ENCODE data around the gene SNRPD1. TPM values are rescaled to one million over a fixed set of nuclear protein-coding genes. Genes with fewer than 3 reads are reported as not detected.
"Not testable (repeated sequence)": the region's sequence is repeated elsewhere in the genome, so short reads cannot be mapped to it uniquely, and the experiment has no call there.

Gene SNRPD1
- 100 to 1,000 TPM; 116 to 205 (median 142) TPM for polyA plus RNA-seq (ENCODE audit: insufficient read length in 4 of 4)

GRCh38 chr18:21612125-21613039 is at the start of gene SNRPD1:
SNRPD1 (plus strand) TSS chr18:21612314; CDS start chr18:21612430, 116 bp downstream.
- DNase-seq (ENCODE audit: low read depth in 4 of 4, low spot score in 3 of 4) = peak; percentile 81 to 85 (median 83)

DNA sequence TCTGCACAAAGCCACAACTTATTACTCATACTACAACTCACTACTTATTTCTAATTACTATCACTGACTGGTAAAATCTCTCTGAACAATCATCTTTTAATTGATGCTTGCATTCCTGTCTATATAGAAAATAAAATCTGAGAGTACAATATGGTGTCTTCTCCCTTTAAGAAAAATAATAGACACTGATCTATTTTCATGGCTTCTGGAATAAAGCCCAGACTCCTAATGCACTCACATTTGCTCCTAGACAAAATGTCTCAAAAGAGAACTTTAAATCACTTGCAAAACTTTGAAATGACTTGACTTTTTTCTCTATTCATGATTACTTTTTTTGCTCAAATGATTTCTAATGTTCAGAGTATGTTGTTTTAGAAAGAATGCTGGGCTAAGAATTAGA is 40.3 kb upstream of the SNRPD1 start:
- DNase-seq (ENCODE audit: low read depth in 4 of 4, low spot score in 3 of 4) = no peak

DNA sequence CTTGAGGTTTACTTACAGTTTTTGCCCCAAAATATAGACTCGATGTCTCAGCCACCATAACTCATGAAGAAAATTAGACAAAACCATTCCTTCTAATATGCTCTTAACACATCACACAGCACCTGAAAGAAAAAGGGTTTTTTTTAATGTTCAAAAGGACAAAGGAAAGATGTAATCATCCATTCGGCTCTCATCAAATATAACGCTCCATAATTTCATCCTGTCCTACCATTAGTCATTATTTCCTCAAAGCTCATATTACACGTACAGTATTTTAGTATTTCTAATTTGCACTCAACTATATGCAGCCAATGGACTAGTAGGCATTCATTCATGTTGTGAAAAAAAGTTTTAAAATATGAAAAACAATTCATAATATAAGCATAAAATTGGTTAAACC is 36.5 kb upstream of the SNRPD1 start:
- no peak for DNase-seq (ENCODE audit: low read depth in 4 of 4, low spot score in 3 of 4)

DNA sequence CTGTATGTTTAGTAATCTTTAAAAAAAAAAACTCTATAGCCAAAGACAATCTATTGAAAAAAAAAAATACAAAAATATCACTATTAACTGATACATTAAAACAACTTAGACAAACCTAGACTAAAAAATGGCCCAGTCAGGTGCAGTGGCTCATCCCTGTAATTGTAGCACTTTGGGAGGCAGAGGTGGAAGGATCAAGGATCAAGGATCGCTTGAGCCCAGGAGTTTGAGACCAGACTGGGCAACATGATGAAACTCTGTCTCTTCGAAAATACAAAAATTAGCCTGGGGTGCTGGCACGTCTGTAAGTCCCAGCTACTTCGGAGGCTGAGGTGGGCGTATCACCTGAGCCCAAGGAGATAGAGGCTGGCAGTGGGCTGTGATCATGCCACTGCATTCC is 27.7 kb upstream of the SNRPD1 start:
- DNase-seq (ENCODE audit: low read depth in 4 of 4, low spot score in 3 of 4) = no peak

GRCh38 chr18:21592361-21592760 is 19.8 kb upstream of the SNRPD1 start:
- not testable (repeated sequence) for DNase-seq (ENCODE audit: low read depth in 4 of 4, low spot score in 3 of 4)

- DNase-seq (ENCODE audit: low read depth in 4 of 4, low spot score in 3 of 4) = no peak
Measured at GRCh38 chr18:21593540-21594257, 18.4 kb upstream of the SNRPD1 start.

- no peak for DNase-seq (ENCODE audit: low read depth in 4 of 4, low spot score in 3 of 4)
Measured at GRCh38 chr18:21597620-21598019, 14.5 kb upstream of the SNRPD1 start.

DNA sequence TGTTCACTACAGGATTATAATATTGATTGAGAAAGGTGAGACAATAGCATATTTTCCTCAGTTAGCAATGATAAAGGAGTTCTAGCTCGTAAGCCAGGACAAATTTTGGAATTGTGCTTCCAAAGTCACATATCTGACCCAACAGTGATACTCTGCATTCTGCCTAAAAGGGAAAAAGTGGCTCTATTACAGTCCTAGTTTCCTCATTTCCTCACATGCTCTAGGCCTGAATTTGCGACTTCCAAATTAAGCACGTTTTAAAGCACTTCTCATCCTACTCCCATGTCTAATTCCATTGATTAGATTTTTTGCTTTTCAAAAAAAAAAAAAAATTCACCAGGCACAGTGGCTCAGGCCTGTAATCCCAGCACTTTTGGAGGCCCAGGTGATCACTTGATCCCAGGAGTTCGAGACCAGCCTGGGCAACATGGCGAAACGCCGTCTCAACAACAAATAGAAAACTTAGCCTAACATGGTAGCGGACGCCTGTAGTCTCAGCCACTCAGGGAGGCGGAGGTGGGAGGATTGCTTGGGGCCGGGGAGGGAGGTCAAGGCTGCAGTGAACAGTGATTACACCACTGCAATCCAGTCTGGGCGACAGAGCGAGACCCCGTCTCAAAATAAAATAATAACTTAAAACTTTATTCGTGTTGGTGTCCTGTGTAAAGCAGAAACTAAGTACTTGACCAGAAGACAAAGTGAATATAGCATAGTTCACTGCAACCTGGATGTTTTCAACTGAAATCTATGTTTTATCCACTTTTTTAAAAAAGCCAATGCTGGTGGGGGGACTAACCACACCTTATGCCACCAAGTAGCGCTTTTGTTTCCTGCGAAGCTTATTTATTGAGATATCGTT is 13.2 kb upstream of the SNRPD1 start:
- DNase-seq (ENCODE audit: low read depth in 4 of 4, low spot score in 3 of 4) = peak in 1 of 4 donors; percentile 14

DNA sequence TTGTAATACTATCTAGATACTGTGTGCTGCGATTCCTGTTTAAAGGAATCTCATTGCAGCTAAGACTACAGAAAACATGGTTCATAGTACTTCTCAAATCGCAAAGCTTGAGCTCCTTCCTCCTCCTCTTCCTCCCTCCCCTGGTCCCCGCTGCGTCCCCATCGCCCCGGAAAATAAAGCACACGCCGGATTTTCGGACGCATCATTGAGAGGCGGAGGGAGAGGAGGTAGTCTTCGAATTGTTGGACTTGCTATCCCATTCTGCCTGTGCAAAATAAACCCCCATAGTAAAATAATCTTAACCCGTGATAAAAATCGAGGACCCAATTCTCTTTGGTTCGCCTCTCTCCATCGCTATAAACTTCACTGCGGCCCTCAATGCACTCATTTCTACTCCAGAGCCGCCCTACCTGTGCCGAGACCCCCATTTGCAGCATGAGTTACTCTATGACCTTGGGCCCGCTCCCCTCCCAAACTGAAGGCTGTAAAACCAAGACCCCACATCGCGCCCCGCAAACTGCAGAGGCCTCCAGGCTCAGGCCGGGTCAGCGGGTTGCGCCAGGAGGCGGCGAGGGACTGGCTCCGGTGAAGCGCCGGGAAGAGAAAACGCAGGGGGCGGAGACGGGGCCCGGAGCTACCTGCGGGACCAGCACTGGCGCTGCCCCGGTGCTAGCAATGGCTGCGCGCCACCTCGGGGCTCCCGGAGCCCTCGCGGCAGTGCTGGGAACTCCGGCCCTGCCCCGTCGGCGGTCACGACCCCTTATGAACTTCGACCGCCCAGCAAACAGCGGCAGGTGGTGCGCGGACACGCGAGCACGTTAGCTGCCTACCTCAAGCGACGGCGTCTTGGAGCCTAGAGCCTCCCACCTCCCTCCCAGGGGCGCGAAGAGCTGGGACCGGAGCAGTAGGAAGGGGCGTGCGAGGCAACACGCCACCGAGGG is 12.3 kb upstream of the SNRPD1 start:
- DNase-seq (ENCODE audit: low read depth in 4 of 4, low spot score in 3 of 4) = peak in 1 of 4 donors; percentile 33

DNA sequence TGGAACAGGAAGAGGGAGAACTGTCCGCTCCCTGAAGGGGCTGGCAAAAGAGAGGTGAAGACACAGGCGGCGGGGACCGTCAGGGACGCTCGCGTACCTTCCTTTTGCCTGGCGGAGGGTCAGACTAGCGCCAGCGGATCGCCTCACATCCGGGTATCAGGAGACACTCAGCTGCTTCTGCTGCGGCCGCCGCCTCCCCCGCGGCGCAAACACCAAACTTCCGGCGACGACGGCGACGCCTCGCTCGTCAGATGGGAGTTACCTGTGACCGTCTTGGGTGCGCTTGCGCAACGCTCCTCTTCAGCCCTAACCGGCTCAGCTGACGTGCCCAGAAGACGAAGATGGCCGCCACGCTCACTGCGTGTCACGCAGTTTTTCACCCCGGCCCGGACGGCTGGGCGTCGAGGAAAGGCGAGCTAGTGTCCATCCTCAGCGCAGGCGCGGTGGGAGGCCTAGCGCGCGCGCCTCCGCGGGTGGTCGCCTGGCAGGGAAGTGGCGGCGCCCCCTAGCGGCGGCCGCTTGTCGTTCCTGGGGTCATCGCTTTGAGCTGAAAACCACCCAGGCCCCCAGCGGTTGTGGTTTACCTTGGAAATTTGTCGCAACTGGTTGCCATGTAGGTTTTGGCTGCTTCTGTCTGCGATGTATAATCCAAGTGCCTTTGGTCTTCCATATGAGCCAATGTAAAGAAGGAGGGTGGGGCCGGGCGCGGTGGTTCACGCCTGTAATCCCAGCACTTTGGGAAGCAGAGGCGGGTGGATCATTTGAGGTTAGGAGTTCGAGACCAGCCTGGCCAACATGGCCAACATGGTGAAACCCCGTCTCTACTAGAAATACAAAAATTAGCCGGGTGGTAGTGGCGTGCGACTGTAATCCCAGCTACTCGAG is 11.3 kb upstream of the SNRPD1 start, which contains the start of gene ESCO1:
ESCO1 (minus strand) TSS at position 179 of the 885 bp plus-strand sequence. CDS start 25,861 bp downstream, outside the sequence.
- DNase-seq (ENCODE audit: low read depth in 4 of 4, low spot score in 3 of 4) = peak; percentile 84 to 95 (median 92)

DNA sequence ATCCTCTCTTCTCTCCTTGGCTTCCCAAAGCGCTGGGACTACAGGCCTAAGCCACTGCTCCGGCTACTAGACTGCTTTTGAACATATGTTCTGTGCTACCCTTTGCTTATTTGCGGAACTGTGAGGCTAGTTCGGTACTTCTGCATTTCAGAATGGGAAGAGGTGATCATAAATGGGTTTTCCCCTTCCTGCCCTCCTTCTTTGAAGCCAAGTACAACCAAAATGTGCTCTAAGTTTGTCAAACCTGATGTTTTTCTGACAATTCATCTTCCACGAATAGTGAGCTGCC is 9.9 kb upstream of the SNRPD1 start:
- DNase-seq (ENCODE audit: low read depth in 4 of 4, low spot score in 3 of 4) = no peak

DNA sequence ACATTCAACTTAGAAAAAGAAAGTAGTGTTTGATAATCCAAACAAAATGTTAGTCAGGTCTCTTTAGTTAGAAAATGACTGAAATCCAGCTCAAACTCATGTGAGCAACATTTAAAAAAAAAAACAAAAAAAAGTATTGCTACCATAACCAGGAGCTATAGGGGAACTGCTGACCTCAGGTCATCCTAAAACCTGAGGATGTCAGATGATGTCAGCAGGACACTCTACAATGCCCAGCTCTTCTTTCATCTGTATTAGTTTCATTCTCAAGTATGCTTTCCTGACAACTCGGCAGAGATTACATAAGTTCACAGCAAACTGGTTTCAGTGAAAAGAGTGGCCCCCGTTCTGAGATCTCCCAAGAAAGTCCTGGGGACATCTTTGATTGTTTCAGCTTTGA is 7.4 kb upstream of the SNRPD1 start:
- no peak for DNase-seq (ENCODE audit: low read depth in 4 of 4, low spot score in 3 of 4)

DNA sequence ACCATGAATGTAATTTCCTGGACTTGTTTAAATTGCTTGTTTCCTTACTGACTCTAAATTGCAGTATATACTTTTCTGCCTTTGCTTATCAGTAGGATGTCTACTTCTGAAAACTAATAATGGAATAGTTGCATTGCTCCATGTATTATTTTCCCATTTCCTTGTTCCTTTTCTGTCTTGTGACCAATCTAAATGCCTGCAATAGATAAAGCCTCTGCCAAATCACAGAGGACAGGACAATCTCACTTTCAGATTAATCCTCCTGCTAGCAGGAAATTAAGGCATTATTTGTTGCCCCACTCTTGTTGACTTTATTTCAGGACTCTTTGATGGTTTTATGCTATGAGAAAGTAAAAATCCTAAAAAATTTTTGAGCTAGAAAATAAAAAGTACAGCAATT is 6.9 kb upstream of the SNRPD1 start:
- no peak for DNase-seq (ENCODE audit: low read depth in 4 of 4, low spot score in 3 of 4)

DNA sequence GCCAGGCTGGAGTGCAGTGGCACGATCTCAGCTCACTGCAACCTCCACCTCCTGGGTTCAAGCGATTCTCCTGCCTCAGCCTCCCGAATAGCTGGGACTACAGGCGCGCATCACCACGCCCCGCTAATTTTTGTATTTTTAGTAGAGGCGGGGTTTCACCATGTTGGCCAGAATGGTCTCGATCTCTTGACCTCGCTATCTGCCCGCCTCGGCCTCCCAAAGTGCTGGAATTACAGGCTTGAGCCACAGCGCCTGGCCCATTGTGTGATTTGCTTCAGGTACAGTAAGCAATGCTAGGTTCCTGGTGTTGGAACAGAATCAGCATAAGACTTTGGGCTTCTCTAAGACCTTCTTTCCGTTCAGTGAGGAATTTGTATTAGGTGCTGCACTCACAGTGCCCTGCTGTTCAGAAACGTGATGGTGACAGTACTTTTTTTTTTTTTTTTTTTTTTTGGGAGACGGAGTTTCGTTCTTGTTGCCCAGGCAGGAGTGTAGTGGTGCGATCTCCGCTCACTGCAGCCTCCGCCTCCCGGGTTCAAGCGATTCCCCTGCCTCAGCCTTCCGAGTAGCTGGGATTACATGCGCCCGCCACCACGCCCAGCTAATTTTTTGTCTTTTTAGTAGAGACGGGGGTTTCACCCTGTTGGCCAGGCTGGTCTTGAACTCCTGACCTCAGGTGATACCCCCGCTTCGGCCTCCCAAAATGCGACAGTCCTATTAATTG is 551 bp upstream of the SNRPD1 start:
- DNase-seq (ENCODE audit: low read depth in 4 of 4, low spot score in 3 of 4) = not testable (repeated sequence)

DNA sequence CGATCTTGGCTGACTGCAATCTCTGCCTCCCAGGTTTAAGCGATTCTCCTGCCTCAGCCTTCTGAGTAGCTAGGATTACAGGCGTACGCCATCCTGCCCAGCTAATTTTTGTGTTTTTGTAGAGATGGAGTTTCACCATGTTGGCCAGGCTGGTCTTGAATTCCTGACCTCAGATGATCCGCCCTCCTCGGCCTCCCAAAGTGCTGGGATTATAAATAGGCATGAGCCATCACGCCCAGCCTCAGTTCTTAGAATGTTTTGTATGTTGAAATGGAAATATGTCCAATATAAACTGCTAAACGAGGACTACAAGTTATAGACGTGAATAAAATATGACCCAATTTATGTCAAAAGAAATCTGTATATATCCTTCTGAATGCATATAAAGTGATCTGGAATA is 9.5 kb downstream of the SNRPD1 start:
- not testable (repeated sequence) for DNase-seq (ENCODE audit: low read depth in 4 of 4, low spot score in 3 of 4)

DNA sequence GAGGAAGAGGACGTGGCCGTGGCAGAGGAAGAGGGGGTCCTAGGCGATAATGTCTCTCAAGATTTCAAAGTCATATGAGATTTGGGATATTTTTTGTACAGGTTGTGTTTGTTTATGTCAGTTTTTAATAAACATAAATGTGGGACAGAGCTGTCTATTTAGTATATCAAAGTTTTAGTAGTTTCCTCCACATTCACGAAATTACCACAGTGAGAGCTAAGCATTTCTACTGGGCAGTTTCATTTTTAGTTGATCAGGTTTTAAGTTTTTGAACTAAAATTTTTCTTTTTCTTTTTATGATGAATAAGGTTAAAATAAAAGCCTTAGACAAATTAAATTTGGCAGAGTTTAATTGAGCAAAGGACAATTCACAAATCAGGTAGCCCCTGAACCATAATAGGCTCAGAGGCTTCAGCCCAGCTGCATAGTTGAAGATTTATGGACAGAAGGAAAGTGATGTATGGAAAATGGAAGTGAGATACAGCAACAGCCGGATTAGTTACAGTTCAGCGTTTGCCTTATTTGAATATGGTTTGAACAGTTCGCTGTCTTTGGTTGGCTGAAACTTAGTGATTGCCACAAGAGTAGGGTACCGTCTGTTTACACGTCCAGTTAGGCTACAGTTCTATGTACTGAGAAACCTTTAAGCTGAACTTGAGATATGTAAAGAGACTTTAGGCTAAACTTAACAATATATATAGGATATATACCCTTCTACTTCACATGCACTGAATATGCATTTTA is 17.1 kb downstream of the SNRPD1 start:
- no peak for DNase-seq (ENCODE audit: low read depth in 4 of 4, low spot score in 3 of 4)

- no peak for DNase-seq (ENCODE audit: low read depth in 4 of 4, low spot score in 3 of 4)
Measured at GRCh38 chr18:21632393-21632792, 20.3 kb downstream of the SNRPD1 start.
